HG02938 (cell line): ENCODE data around the gene TPX2.

Source experiments
- ATAC-seq: cut with Tn5 transposase; IDR thresholded peaks from one replicate; pipeline ENCODE4 v1.9.1; 2021; ENCODE audit warnings: mild to moderate bottlenecking, moderate library complexity; ENCODE audit not compliant: unreplicated experiment

TPX2 gene, protein sequence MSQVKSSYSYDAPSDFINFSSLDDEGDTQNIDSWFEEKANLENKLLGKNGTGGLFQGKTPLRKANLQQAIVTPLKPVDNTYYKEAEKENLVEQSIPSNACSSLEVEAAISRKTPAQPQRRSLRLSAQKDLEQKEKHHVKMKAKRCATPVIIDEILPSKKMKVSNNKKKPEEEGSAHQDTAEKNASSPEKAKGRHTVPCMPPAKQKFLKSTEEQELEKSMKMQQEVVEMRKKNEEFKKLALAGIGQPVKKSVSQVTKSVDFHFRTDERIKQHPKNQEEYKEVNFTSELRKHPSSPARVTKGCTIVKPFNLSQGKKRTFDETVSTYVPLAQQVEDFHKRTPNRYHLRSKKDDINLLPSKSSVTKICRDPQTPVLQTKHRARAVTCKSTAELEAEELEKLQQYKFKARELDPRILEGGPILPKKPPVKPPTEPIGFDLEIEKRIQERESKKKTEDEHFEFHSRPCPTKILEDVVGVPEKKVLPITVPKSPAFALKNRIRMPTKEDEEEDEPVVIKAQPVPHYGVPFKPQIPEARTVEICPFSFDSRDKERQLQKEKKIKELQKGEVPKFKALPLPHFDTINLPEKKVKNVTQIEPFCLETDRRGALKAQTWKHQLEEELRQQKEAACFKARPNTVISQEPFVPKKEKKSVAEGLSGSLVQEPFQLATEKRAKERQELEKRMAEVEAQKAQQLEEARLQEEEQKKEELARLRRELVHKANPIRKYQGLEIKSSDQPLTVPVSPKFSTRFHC

GRCh38 chr20:31738729-31739549 is at the start of gene TPX2:
Gene TPX2, plus strand, starts transcription at chr20:31739290. Its CDS starts 18,187 bp downstream, at chr20:31757477.
- peak; percentile 93 for ATAC-seq

DNA sequence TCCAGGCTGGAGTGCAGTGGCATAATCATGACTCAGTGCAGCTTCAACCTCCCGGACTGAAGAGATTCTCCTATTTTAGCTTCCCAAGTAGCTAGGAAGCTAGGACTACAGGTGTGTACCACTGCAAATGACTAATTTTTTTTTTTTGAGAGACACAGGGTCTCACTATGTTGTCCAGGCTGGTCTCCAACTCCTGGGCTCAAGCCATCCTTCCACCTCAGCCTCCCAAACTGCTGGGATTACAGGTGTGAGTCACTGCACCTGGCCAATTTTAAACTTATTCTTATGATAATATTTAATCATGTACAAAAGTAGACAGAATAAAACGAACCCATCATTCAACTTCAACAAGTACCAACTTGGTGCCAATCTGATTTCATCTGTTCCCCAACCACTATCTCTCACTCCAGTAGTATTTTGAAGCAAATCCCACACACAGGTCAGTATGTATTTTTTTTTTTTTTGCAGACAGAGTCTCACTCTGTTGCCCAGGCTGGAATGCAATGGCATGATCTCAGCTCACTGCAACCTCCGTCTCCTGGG is 48.9 kb upstream of the TPX2 start:
- no peak for ATAC-seq

DNA sequence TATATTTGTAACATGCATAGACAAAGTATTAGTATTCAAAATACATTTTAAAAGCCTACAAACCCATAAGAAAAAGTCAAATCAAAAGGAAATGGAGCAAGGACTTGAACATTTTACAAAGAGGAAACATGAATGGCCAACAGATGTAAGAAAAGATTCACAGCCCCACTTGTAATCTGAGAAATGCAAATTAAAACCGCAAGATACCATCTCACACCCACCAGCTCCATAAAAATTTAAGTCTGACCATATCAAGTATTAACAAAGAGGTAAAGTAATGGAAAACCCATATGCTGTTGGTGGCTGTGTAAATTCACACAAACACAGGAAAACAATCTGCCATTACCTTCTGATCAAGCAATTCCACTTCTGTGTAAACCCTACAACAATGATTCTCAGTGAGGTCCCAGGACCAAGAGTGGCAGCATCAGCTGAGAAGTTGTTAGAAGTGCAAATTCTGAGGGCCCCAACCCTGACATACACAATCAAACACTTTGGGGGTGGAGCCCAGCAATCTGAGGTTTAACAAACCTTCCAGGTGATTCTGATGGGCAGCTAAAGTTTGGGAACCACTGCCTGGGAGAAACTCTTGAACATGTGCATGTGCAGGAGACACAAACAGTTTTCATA is 47.3 kb upstream of the TPX2 start:
- no peak for ATAC-seq

GRCh38 chr20:31693402-31693801 is 45.7 kb upstream of the TPX2 start:
- no peak for ATAC-seq

DNA sequence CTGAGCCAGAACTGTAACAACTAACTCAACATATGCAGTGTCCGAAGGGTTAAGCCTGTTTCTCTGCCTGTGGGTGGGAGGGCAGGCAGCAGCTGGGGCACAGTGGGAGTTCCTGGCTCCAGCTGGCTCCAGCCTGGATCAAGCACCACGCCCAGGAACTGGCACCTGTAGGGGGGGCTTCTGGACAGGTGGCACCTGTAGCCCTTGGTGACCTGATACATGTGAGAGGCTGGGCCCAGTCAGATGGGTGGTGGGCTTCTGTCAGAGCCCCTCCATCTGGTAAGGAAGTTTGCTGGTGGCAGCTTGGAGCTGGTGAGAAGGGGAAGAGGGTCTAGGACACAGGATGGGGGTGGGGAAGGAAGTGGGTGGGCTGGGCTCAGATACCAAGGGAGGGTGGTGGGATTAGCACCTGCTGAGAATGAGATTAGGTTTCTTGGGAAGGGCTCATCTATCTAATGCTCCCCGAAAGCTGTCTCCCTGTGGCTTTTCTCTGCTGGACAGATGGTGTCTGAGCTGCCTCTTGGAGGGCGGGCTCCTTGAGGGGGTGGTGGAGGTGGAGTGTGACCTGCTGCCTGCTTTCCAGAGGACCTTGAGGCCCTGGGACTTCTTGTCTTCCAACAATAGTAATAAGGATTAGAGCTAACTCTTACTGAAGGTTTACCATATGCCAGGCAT is 45.0 kb upstream of the TPX2 start:
- no peak for ATAC-seq

DNA sequence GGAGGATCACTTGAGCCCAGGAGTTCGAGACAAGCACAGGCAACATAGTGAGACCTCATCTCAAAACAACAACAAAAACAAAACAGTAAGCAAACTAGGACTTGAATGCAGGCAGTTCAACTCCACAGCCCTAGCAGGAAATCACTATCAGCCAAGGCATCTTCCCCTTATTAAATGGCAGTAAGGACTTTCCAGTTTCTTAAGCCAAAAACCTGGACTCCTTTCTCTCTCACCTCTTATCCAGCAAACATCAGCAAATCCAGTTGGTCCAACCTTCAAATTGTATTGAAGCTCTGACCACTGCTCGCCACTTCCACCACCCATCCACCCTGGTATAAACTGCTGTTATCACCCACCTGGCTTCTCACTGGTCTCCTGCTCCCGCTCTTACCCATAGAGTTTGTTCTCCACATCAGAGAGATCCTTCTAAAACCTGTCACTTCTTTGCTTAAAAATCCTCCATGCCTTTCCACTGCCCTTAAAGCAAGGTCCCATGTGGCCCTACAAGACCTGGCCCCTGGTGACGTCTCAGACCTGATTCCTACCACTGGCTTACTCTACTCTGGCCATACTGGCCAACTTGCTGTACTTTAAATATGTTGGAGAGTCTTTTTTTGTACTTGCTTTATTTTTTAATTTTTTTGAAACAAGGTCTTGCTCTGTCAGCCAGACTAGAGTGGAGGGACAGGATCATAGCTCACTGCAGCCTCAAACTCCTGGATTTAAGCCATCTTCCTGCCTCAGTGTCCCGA is 44.1 kb upstream of the TPX2 start:
- no peak for ATAC-seq

- no peak for ATAC-seq
Measured at GRCh38 chr20:31695849-31696804, 43.0 kb upstream of the TPX2 start.

DNA sequence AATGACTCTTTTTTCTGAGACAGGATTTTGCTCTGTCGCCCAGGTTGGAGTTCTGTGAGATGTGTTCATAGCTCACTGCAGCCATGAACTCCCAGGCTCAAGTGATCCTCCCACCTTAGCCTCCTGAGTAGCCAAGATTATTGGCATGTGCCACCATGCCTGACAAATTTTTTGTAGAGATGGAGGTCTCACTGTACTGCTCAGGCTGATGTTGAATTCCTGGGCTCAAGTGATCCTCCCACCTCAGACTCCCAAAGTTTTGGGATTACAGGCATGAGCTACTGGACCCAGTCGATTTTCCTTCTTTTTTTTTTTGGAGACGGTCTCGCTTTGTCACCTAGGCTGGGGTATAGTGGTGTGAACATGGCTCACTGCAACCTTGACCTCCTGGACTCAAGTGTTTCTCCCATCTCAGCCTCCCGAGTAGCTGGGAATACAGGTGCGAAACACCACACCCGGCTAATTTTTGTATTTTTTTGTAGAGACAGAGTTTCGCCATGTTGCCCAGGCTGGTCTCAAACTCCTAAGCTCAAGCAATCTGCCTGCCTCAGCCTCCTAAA is 40.8 kb upstream of the TPX2 start:
- no peak for ATAC-seq

DNA sequence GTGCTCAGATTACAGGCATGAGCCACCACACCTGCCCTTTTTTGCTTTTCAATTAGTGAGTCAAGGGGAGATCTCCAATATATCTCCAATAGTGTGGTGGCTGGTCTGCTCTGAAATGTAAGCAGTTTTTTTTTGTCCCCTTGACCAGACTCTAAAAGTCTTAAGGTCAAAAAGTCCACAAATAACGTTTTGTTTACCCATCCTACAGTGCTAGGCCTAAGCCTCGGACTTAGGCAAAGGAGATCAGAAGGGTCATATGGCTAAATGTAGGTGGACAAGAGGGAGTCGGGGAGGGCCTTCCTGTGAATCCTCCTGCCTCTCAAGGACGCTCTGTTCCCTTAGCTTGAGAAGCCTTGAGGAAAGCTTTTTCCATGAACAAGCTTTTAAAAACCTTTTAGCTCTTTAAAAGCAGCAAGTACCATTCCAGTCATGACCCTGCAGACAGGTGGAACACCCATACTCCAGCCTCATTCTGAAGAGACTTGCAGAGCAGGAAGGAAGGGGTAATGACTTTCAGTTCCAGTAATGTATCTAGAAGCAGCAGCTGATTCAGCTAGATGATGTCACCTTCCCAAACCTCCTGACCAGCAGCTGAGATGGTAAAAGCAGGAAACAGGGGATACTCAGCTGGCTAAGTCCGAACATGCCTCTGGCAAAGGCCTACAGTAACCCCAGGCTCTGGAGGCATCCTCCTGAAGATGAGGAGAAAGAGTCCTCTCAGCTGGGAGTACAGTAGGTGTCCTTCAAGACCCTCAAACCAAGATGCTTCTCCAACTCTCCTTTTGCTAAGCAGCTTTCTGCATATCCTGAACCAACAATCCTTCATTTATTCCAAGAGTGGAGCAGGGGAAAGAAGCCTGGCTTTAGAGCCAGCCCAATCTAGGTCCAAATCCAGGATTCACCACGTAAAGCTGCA is 40.0 kb upstream of the TPX2 start:
- ATAC-seq, result peak; percentile 88

DNA sequence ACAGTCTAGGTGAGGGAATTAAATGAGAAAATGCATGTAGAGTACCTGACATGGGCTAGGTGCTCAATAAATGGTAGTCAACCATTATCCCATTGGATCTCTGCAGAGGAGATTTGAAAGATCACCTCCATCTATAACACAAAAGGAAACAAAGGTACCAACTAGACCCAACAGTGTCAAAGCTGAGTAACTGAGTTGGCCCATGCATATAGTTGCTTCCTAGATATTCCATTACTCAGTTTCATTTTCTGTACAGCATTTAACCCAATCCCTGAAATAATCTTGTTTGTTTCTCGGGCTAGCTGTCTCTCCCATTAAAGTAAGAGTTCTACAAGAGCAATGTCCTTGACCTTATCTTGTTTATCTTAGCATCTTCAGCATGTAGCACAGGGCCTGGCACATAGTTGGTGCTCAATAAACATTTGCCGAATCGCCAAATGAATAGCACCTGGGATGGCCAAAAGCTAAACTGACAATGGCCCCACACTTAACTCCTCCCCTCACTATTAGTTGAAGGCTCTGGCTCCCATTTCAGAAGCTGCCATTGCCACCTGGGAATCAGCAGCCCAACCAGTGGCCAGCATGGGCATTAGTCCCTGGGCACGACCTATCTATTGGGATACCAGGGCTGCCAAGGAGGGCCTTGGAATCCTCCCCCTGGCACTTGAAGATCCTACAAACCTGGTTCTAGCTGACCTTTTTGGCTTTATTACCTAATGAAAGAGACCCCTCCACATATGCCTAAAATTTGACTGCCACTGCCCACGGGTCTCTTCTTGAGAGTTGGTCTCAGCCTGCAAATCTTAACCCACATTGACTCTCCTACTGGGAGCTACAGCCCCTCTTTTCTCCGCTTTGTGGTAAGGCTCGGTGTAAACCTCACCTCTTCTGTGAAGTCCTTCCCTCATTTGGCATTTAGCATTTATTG is 39.0 kb upstream of the TPX2 start:
- no peak for ATAC-seq

DNA sequence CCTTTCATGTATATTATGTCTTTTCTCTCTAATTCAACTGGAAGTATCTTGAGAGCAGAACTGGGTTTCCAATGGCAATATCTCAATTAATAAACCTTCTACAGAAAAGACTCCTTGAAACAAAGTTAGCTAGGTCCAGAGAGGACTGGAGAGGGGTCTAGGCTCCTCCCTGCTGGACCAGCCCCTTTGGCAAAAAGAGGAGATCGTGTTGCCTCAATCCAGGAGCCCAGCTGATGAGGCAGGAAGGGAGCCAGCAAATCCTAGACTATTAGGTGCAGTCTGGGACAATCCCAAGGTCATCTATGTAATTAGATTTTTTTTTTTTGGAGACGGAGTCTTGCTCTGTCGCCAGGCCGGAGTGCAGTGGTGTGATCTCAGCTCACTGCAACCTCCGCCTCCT is 38.3 kb upstream of the TPX2 start:
- no peak for ATAC-seq

GRCh38 chr20:31701591-31701990 is 37.5 kb upstream of the TPX2 start:
- ATAC-seq, result no peak

DNA sequence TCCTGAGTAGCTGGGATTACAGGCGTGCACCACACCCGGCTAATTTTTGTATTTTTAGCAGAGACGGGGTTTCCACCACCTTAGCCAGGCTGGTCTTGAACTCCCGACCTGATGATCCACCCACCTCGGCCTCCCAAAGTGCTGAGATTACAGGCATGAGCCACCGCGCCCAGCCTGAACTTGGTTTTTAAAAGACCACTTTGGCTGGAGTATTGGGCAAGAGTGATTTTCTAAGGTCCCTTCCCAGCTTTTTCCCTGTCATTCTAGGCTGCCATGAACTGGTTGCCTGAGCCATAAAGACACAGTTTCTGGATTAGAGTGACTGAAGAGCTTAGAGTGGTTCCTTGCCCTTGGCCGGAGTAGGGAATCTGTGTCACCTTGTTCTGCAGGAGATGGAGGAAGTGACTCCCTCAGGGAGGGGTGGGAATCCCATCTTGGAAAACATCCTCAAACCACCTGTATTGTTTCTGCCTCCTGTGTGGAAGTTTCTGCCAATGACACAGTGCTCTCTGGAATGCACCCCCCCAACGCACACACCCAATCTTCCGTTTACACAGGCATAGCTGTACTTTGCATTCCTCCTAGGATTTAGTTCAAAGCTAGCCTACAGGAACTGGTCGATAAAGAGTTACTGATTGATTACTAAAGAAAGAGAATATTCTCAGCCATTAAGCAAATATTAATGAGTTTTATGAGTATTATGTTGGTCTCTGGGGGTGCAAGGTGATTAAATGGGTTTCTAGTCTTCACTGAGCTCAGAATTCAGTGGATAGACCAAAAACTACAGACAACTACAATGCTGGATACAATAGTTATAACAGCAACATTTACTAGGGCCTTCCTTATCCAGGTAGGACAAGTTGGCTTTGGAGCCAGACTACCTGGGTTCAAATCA is 34.6 kb upstream of the TPX2 start:
- ATAC-seq, result no peak

DNA sequence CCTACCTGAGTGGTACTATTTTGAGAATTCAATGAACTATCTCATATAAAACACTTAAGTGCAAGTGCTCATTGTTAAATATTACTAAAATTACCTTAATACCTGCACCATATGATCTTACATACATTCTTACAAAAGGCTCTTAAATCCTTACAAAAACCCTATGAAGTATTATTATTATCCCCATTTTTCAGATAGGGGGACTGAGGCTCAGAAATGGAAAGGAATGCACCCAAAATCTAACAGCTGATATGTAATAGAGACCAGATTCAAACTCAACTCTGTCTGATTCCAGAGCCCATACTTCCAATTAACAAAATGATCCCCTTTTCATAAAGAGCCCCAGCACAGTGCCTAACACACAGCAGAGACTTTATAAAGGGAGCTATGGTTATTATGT is 33.9 kb upstream of the TPX2 start:
- no peak for ATAC-seq
